ENCODE measurements around the gene TCERG1L.

The TCERG1L gene

DNA sequence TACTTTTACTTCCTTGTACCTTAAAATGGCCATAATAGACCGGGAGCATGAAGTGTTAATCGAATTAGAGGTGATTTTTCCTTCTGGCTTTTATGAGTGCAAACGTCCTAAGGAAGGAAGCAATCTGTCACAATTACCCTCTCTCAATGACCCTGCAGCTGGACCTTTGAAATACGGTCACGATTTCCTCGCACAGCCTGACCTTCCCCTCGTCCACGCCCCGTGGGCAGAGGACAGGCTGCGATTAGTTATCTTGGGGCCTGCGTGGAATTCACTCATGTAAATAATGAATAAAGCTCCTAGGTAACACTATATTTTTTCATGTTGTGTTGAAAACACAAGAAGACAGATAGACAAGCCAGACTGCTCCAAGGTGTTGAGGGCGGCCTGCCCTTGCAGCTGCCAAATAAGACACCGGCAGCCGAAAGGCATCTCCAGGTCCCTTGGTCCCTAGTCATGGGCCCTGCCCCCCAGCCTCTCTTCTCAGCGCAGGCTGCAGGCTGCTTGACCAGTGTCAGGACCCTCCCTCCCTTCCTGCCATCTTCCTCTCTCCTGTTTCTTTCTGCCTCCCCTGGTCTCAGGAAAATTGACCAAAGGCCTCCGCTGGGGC, 199.9 kb downstream of the TCERG1L start:
- no peaks in the 10 kb centered on the region for H3F3A ChIP-seq (ENCODE audit: low read depth)
- no peak overlapping the region for H3K9ac ChIP-seq (ENCODE audit: low read depth, low read length, poor library complexity, severe bottlenecking)
- no peaks in the 10 kb centered on the region for H3K36me3 ChIP-seq (ENCODE audit: insufficient read depth, low read length)
- no peaks in the 10 kb centered on the region for H3K79me2 ChIP-seq (ENCODE audit: insufficient read depth, low read length)
- no peaks in the 10 kb centered on the region for H3K9me2 ChIP-seq (replicated peaks; ENCODE audit: low read depth, low read length)
- TF ChIP-seq, protein P1, sequence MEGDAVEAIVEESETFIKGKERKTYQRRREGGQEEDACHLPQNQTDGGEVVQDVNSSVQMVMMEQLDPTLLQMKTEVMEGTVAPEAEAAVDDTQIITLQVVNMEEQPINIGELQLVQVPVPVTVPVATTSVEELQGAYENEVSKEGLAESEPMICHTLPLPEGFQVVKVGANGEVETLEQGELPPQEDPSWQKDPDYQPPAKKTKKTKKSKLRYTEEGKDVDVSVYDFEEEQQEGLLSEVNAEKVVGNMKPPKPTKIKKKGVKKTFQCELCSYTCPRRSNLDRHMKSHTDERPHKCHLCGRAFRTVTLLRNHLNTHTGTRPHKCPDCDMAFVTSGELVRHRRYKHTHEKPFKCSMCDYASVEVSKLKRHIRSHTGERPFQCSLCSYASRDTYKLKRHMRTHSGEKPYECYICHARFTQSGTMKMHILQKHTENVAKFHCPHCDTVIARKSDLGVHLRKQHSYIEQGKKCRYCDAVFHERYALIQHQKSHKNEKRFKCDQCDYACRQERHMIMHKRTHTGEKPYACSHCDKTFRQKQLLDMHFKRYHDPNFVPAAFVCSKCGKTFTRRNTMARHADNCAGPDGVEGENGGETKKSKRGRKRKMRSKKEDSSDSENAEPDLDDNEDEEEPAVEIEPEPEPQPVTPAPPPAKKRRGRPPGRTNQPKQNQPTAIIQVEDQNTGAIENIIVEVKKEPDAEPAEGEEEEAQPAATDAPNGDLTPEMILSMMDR (conservative IDR thresholded peaks at IDR 0.05; ENCODE audit: low read length): no peak
- no peak for TF ChIP-seq EZH2phosphoT487 (IDR thresholded peaks at IDR 0.05; ENCODE audit: borderline replicate concordance)
- H3K9me3 ChIP-seq (ENCODE audit: insufficient read depth, low read depth, low read length): peaks cover 6% of the 10 kb centered on the region; the same call in 1 of the 2 replicates
- no peaks in the 10 kb centered on the region for H4K20me1 ChIP-seq (ENCODE audit: insufficient read depth, low read length, poor library complexity, severe bottlenecking)
- H3K27me3 ChIP-seq (ENCODE audit: insufficient read depth, low read length, poor library complexity, severe bottlenecking): no peaks in the 10 kb centered on the region
- no peak overlapping the region for H3K4me3 ChIP-seq (ENCODE audit: low read length, poor library complexity, severe bottlenecking)
- H3K4me2 ChIP-seq (ENCODE audit: low read depth, low read length, poor library complexity, severe bottlenecking): no peak overlapping the region
- no peak overlapping the region for H2AFZ ChIP-seq (ENCODE audit: low read length)
- H3K4me1 ChIP-seq (ENCODE audit: insufficient read depth, low read length, poor library complexity, severe bottlenecking): no peaks in the 10 kb centered on the region

DNA sequence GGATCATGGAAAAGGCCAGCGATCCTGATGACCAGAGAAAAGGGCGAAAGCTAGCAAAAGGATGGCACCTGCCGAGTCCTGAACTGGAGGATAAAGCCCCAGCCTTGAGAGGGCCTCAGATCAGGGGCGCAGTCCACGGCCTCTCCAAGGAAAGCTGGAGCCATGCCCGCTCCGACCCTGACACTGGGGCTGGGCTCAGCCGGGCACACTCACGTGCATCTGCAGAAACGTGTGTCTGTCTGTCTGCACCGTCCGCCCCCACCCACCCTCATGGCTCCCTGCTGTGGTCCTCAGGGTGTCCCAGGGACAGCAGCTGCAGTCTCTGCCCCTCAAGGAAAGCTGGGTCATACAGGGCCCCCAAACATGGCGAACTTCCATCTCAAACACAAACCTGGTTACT, 200.5 kb downstream of the TCERG1L start:
- Histone ChIP-seq H3F3A (ENCODE audit: low read depth) (no peaks in the 10 kb centered on the region), H3K4me2 (ENCODE audit: low read depth, low read length, poor library complexity, severe bottlenecking) (no peak overlapping the region), H3K79me2 (ENCODE audit: insufficient read depth, low read length) (no peaks in the 10 kb centered on the region), H3K9me2 (replicated peaks; ENCODE audit: low read depth, low read length) (no peaks in the 10 kb centered on the region), H3K36me3 (ENCODE audit: insufficient read depth, low read length) (no peaks in the 10 kb centered on the region), H3K4me3 (ENCODE audit: low read length, poor library complexity, severe bottlenecking) (no peak overlapping the region), H3K4me1 (ENCODE audit: insufficient read depth, low read length, poor library complexity, severe bottlenecking) (no peaks in the 10 kb centered on the region), H2AFZ (ENCODE audit: low read length) (no peak overlapping the region), H4K20me1 (ENCODE audit: insufficient read depth, low read length, poor library complexity, severe bottlenecking) (no peaks in the 10 kb centered on the region), H3K9ac (ENCODE audit: low read depth, low read length, poor library complexity, severe bottlenecking) (no peak overlapping the region), H3K9me3 (ENCODE audit: insufficient read depth, low read depth, low read length) (peaks cover 6% of the 10 kb centered on the region; the same call in 1 of the 2 replicates), H3K27me3 (ENCODE audit: insufficient read depth, low read length, poor library complexity, severe bottlenecking) (no peaks in the 10 kb centered on the region)
- no peak for TF ChIP-seq EZH2phosphoT487 (IDR thresholded peaks at IDR 0.05; ENCODE audit: borderline replicate concordance)
- TF ChIP-seq, protein P1 (conservative IDR thresholded peaks at IDR 0.05; ENCODE audit: low read length): no peak

GRCh38 chr10:131110241-131110783, 201.2 kb downstream of the TCERG1L start:
- no peak overlapping the region for H3K4me2 ChIP-seq (ENCODE audit: low read depth, low read length, poor library complexity, severe bottlenecking)
- H3K4me3 ChIP-seq (ENCODE audit: low read length, poor library complexity, severe bottlenecking): no peak overlapping the region
- no peaks in the 10 kb centered on the region for H3K9me2 ChIP-seq (replicated peaks; ENCODE audit: low read depth, low read length)
- H3F3A ChIP-seq (ENCODE audit: low read depth): no peaks in the 10 kb centered on the region
- H3K4me1 ChIP-seq (ENCODE audit: insufficient read depth, low read length, poor library complexity, severe bottlenecking): no peaks in the 10 kb centered on the region
- H3K36me3 ChIP-seq (ENCODE audit: insufficient read depth, low read length): no peaks in the 10 kb centered on the region
- peaks cover 10% of the 10 kb centered on the region; the same call in 1 of the 2 replicates for H3K9me3 ChIP-seq (ENCODE audit: insufficient read depth, low read depth, low read length)
- H4K20me1 ChIP-seq (ENCODE audit: insufficient read depth, low read length, poor library complexity, severe bottlenecking): no peaks in the 10 kb centered on the region
- H3K27me3 ChIP-seq (ENCODE audit: insufficient read depth, low read length, poor library complexity, severe bottlenecking): no peaks in the 10 kb centered on the region
- H3K79me2 ChIP-seq (ENCODE audit: insufficient read depth, low read length): no peaks in the 10 kb centered on the region
- H3K9ac ChIP-seq (ENCODE audit: low read depth, low read length, poor library complexity, severe bottlenecking): no peak overlapping the region
- TF ChIP-seq EZH2phosphoT487 (IDR thresholded peaks at IDR 0.05; ENCODE audit: borderline replicate concordance): no peak
- TF ChIP-seq, protein P1 (conservative IDR thresholded peaks at IDR 0.05; ENCODE audit: low read length): no peak
- H2AFZ ChIP-seq (ENCODE audit: low read length): no peak overlapping the region
